ENCODE data around the gene IGFBPL1.

DNA sequence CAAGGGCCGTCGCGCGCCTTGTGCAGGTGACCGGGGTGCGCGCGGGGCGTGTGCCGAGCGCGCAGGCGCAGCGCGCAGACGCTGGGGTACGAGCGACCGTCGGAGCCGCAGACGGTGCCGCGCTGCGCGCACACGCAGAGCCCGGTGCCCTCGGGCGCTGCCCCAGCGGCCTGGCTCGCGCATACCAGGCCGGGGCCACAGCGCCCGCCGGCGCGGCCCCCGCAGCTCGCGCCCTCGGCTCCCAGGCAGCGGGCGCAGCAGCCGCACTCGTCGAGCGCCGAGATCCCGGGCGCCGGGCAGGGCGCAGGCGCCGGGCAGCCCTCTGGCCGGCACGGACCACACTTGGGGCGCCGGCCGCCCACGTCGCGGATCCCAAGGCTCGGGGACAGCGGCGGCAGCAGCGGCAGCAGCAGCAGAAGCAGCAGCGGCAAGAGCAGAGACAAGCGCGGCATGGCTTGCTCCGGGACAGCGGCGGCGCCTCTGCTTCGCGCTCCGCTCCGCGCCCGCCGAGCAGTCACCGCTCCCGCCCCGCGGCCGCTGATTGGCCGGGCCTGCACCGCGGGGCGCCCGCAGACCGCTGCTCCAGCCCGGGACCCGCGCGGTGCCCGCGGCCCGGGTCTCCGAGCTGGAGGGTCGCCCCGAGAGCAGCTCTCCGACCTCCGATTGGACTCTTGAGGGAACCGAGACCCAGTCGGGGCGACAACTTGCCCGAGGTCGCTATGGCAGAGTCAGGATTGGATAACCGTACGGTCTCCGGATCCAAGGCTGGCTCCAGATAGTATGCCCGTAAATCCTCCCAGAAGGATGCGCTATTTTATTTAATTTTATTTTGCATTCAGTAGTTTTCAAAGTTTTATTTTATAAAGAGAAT, at the start of gene IGFBPL1:
- TF ChIP-seq CTCF (IDR thresholded peaks at IDR 0.05) (no peak), POLR2A (IDR thresholded peaks at IDR 0.05) (no peak), POLR2AphosphoS5 (IDR thresholded peaks at IDR 0.05) (no peak)
